ENCODE measurements around the gene NMU. TPM values are rescaled to one million over a fixed set of nuclear protein-coding genes. Genes with fewer than 3 reads are reported as not detected.

NMU gene
- total RNA-seq, 1 experiment from 2014 or later = 0.54 TPM

GRCh38 chr4:55634417-55635128 is 1.5 kb downstream of the NMU start:
- no peaks in the 10 kb centered on the region for H3K9me3 ChIP-seq (ENCODE audit: control insufficient read depth, insufficient read depth, low read depth, low read length)
- peaks cover 8% of the 10 kb centered on the region; the same call in 1 of the 2 replicates for H3K4me1 ChIP-seq (ENCODE audit: control insufficient read depth, insufficient read depth, low read length)
- CTCF ChIA-PET = no interaction called here
- in situ Hi-C loops (cut with HindIII; ENCODE audit: low pct_unique_long_range_greater_than_20kb, low sequenced_read_pairs) (no loop called here), intact Hi-C loops (cut with micrococcal nuclease; ENCODE audit: unreplicated experiment) (no loop called here)
- peaks cover 16% of the 10 kb centered on the region for H3K27me3 ChIP-seq (ENCODE audit: control insufficient read depth, insufficient read depth, low read length)
- no peak for TF ChIP-seq SIN3A (IDR thresholded peaks at IDR 0.05; ENCODE audit: borderline replicate concordance, insufficient read depth, low read depth, low read length)
- no peak for TF ChIP-seq REST (IDR thresholded peaks at IDR 0.05; ENCODE audit: insufficient read depth in 1 of 2, low read depth in 2 of 2, low read length in 1 of 2)
- TF ChIP-seq TCF7L2 (IDR thresholded peaks at IDR 0.05; ENCODE audit: low read depth, low read length) = no peak
- TF ChIP-seq POLR2AphosphoS5 (IDR thresholded peaks at IDR 0.05; ENCODE audit: low read depth, low read length) = no peak
- TF ChIP-seq CTCF (IDR thresholded peaks at IDR 0.05) = no peak
- peaks cover 4% of the 10 kb centered on the region for H3K36me3 ChIP-seq (ENCODE audit: control insufficient read depth, insufficient read depth, low read length)
- H3K4me3 ChIP-seq (ENCODE audit: low read depth in 2 of 2, low read length in 2 of 2) = no peak overlapping the region
- POLR2A ChIA-PET = no interaction called here
- ATAC-seq (no peak), DNase-seq (ENCODE audit: low read depth, low spot score) (no peak)
- no peak overlapping the region for H3K27ac ChIP-seq (ENCODE audit: low read length)
- no TSS peak for BruUV-seq (replicated peaks)

- Histone ChIP-seq H3K4me3 (ENCODE audit: low read depth in 2 of 2, low read length in 2 of 2) (no peak overlapping the region), H3K36me3 (ENCODE audit: control insufficient read depth, insufficient read depth, low read length) (peaks cover 4% of the 10 kb centered on the region), H3K27me3 (ENCODE audit: control insufficient read depth, insufficient read depth, low read length) (peaks cover 16% of the 10 kb centered on the region), H3K27ac (ENCODE audit: low read length) (no peak overlapping the region), H3K4me1 (ENCODE audit: control insufficient read depth, insufficient read depth, low read length) (peaks cover 8% of the 10 kb centered on the region; the same call in 1 of the 2 replicates), H3K9me3 (ENCODE audit: control insufficient read depth, insufficient read depth, low read depth, low read length) (no peaks in the 10 kb centered on the region)
- no peak for ATAC-seq
- DNase-seq (ENCODE audit: low read depth, low spot score) = no peak
- TF ChIP-seq CTCF (IDR thresholded peaks at IDR 0.05) (no peak), POLR2AphosphoS5 (IDR thresholded peaks at IDR 0.05; ENCODE audit: low read depth, low read length) (no peak), REST (IDR thresholded peaks at IDR 0.05; ENCODE audit: insufficient read depth in 1 of 2, low read depth in 2 of 2, low read length in 1 of 2) (no peak), TCF7L2 (IDR thresholded peaks at IDR 0.05; ENCODE audit: low read depth, low read length) (no peak), SIN3A (IDR thresholded peaks at IDR 0.05; ENCODE audit: borderline replicate concordance, insufficient read depth, low read depth, low read length) (no peak)
- POLR2A ChIA-PET = no interaction called here
- in situ Hi-C loops (cut with HindIII; ENCODE audit: low pct_unique_long_range_greater_than_20kb, low sequenced_read_pairs) (no loop called here), intact Hi-C loops (cut with micrococcal nuclease; ENCODE audit: unreplicated experiment) (no loop called here)
- no TSS peak for BruUV-seq (replicated peaks)
- CTCF ChIA-PET = no interaction called here
These were observed 2.2 kb downstream of the NMU start for GRCh38 chr4:55633903-55634302.
